CD4-positive, alpha-beta T cell (primary cell): ENCODE data around the gene GPR160. TPM values are rescaled to one million over a fixed set of nuclear protein-coding genes. Genes with fewer than 3 reads are reported as not detected.

Experiments used
- ATAC-seq: fragments of 200-7000 bp; cut with Tn5 transposase; one replicate; pipeline ENCODE4 v1.10.0; 2022; ENCODE audit warnings: mild to moderate bottlenecking; ENCODE audit not compliant: poor library complexity
- CTCF ChIA-PET: fragments of 350-600 bp; sonication (Branson Sonifier 250); formaldehyde crosslinking; loops from one replicate; lab custom pipeline; 2021; ENCODE audit warnings: antibody characterized with exemption, inconsistent platforms; lab: Charles Lee
- POLR2A ChIA-PET: fragments of 350-600 bp; sonication (Branson Sonifier 250); formaldehyde crosslinking; loops from one replicate; lab custom pipeline; 2021; ENCODE audit warnings: antibody characterized with exemption, inconsistent platforms; lab: Charles Lee
- DNase-seq, 14 experiments: peaks; one replicate each; pipeline ENCODE4 v3.0.0-alpha.2; 2013 to 2020; ENCODE audit warnings: mixed read lengths in 2 of 14
- H3K27ac ChIP-seq, 2 donors: one replicate each; pipeline versions ENCODE4 v1.5.1 to v1.7.0; 2013; ENCODE audit warnings: low read length in 2 of 2, low read depth in 1 of 2, mild to moderate bottlenecking in 1 of 2
- H3K27me3 ChIP-seq, 2 experiments: 1 replicate in 1 of 2; 2 replicates in 1 of 2; pipeline versions ENCODE4 v1.6.1 to v1.7.0; 2013; ENCODE audit warnings: low read length in 2 of 2, control low read depth in 1 of 2, mild to moderate bottlenecking in 1 of 2, moderate library complexity in 1 of 2; ENCODE audit not compliant: insufficient read depth in 2 of 2, control insufficient read depth in 1 of 2
- H3K36me3 ChIP-seq: one replicate; pipeline ENCODE4 v1.6.1; 2013; ENCODE audit warnings: low read length, control low read depth; ENCODE audit not compliant: insufficient read depth
- H3K4me1 ChIP-seq: one replicate; pipeline ENCODE4 v1.6.1; 2013; ENCODE audit warnings: low read length, control low read depth; ENCODE audit not compliant: insufficient read depth
- H3K4me3 ChIP-seq: one replicate; pipeline ENCODE4 v1.5.1; 2013; ENCODE audit warnings: mild to moderate bottlenecking, low read length, moderate library complexity
- H3K9me3 ChIP-seq, 2 experiments: 1 replicate in 1 of 2; 2 replicates in 1 of 2; pipeline versions ENCODE4 v1.6.1 to v1.7.0; 2013; ENCODE audit warnings: low read length in 2 of 2, mild to moderate bottlenecking in 2 of 2, control low read depth in 1 of 2, moderate library complexity in 1 of 2; ENCODE audit not compliant: control insufficient read depth in 1 of 2, insufficient read depth in 1 of 2
- H3K27ac Mint-ChIP-seq: one replicate; pipeline ENCODE4 v1.8.0; 2020; ENCODE audit warnings: mixed read lengths
- H3K27me3 Mint-ChIP-seq: one replicate; pipeline ENCODE4 v1.8.0; 2021; ENCODE audit warnings: mixed read lengths
- H3K36me3 Mint-ChIP-seq: one replicate; pipeline ENCODE4 v1.8.0; 2021; ENCODE audit warnings: low read depth, mixed read lengths
- H3K4me1 Mint-ChIP-seq: one replicate; pipeline ENCODE4 v1.8.0; 2021; ENCODE audit warnings: low read depth, mixed read lengths
- H3K4me3 Mint-ChIP-seq: one replicate; pipeline ENCODE4 v1.8.0; 2020; ENCODE audit warnings: mild to moderate bottlenecking, mixed read lengths
- H3K9me3 Mint-ChIP-seq: one replicate; pipeline ENCODE4 v1.8.0; 2020; ENCODE audit warnings: mixed read lengths
- CTCF ChIP-seq: fragments of 200-600 bp; IDR thresholded peaks from one replicate; pipeline ENCODE4 v1.8.0; 2022; ENCODE audit warnings: antibody characterized with exemption, mild to moderate bottlenecking
- intact Hi-C, 2 experiments: fragments of 100-400 bp; cut with DNase I in 1 of 2; cut with micrococcal nuclease in 1 of 2; formaldehyde crosslinking; loops; one replicate each; pipeline versions ENCODE4 v1.15.1 to v1.9.0; 2023 to 2025; cut with DNase I, micrococcal nuclease
- total RNA-seq, 174 experiments: library from RNA in 2 of 174; stranded (reverse) in 2 of 174; gene quantifications; one replicate each; pipeline ENCODE4 v1.2.3 and lab custom pipeline; 2021 to 2026

GPR160 gene
- total RNA-seq, 2 experiments from 2014 or later = 5.7 TPM

GRCh38 chr3:170044795-170045244, 7.0 kb downstream of the GPR160 start:
- H3K4me1 Mint-ChIP-seq = peaks cover 26% of the 10 kb centered on the region
- intact Hi-C loops = loop anchor here in 1 of 2 experiments (5.0 kb wide), 1 partner anchor 38 kb away; no protein-coding TSS in a partner anchor
- DNase-seq (peak in 3 of 14 experiments; percentile 25 to 45 (median 40)), ATAC-seq (no peak)
- H3K27me3 Mint-ChIP-seq = no peaks in the 10 kb centered on the region
- peak overlapping the region; percentile 21 for H3K4me3 Mint-ChIP-seq
- TF ChIP-seq CTCF = no peak
- Histone ChIP-seq H3K36me3 (no peaks in the 10 kb centered on the region), H3K4me3 (no peak overlapping the region), H3K27me3 (no peaks in the 10 kb centered on the region), H3K9me3 (no peaks in the 10 kb centered on the region), H3K27ac (no peak overlapping the region), H3K4me1 (peaks cover 17% of the 10 kb centered on the region)
- peaks cover 12% of the 10 kb centered on the region for H3K36me3 Mint-ChIP-seq
- peak overlapping the region; percentile 56 for H3K27ac Mint-ChIP-seq
- POLR2A ChIA-PET = interaction anchor here (1.2 kb wide), 1 partner anchor 11 kb away, joined by 4 read pairs; no protein-coding TSS in a partner anchor
- CTCF ChIA-PET = interaction anchor here (1.4 kb wide), 1 partner anchor 13 kb away, joined by 3 read pairs; no protein-coding TSS in a partner anchor
- H3K9me3 Mint-ChIP-seq = no peaks in the 10 kb centered on the region

- Histone ChIP-seq H3K36me3 (no peaks in the 10 kb centered on the region), H3K9me3 (no peaks in the 10 kb centered on the region), H3K4me1 (peaks cover 17% of the 10 kb centered on the region), H3K4me3 (no peak overlapping the region), H3K27me3 (no peaks in the 10 kb centered on the region), H3K27ac (no peak overlapping the region)
- no peak overlapping the region for H3K4me3 Mint-ChIP-seq
- peaks cover 18% of the 10 kb centered on the region for H3K4me1 Mint-ChIP-seq
- no peak for TF ChIP-seq CTCF
- no peaks in the 10 kb centered on the region for H3K27me3 Mint-ChIP-seq
- peaks cover 6% of the 10 kb centered on the region for H3K36me3 Mint-ChIP-seq
- intact Hi-C loops = no loop called here
- H3K9me3 Mint-ChIP-seq = no peaks in the 10 kb centered on the region
- ATAC-seq (no peak), DNase-seq (no peak)
- POLR2A ChIA-PET = no interaction called here
- CTCF ChIA-PET = interaction anchor here (1.2 to 1.4 kb wide), 2 partner anchors 12 to 40 kb away, joined by 3 read pairs; no protein-coding TSS in a partner anchor
- H3K27ac Mint-ChIP-seq = peak overlapping the region; percentile 35
Measured at GRCh38 chr3:170046269-170047132, 8.7 kb downstream of the GPR160 start.

- intact Hi-C loops = no loop called here
- no peak overlapping the region for H3K4me3 Mint-ChIP-seq
- H3K4me1 Mint-ChIP-seq = peaks cover 18% of the 10 kb centered on the region
- Histone ChIP-seq H3K36me3 (no peaks in the 10 kb centered on the region), H3K27me3 (no peaks in the 10 kb centered on the region), H3K4me3 (no peak overlapping the region), H3K27ac (no peak overlapping the region), H3K4me1 (peaks cover 17% of the 10 kb centered on the region), H3K9me3 (no peaks in the 10 kb centered on the region)
- H3K9me3 Mint-ChIP-seq = no peaks in the 10 kb centered on the region
- H3K27me3 Mint-ChIP-seq = no peaks in the 10 kb centered on the region
- ChIA-PET CTCF (interaction anchor here (1.2 kb wide), 1 partner anchor 40 kb away, joined by 3 read pairs; no protein-coding TSS in a partner anchor), POLR2A (no interaction called here)
- DNase-seq (no peak), ATAC-seq (no peak)
- TF ChIP-seq CTCF = no peak
- no peak overlapping the region for H3K27ac Mint-ChIP-seq
- H3K36me3 Mint-ChIP-seq = peaks cover 6% of the 10 kb centered on the region
Measured at GRCh38 chr3:170047133-170047404, 9.3 kb downstream of the GPR160 start.
